ENCODE results near the gene NSD1.
"Not testable (repeated sequence)": the region's sequence is repeated elsewhere in the genome, so short reads cannot be mapped to it uniquely, and the experiment has no call there.

NSD1 gene

GRCh38 chr5:177291735-177292134 is 158.2 kb downstream of the NSD1 start:
- DNase-seq (ENCODE audit: low spot score), result no peak

GRCh38 chr5:177293819-177294581 is 160.4 kb downstream of the NSD1 start:
- DNase-seq (ENCODE audit: low spot score), result no peak

GRCh38 chr5:177294632-177295031 is 161.1 kb downstream of the NSD1 start:
- DNase-seq (ENCODE audit: low spot score), result no peak

GRCh38 chr5:177295924-177296323 is 162.4 kb downstream of the NSD1 start:
- no peak for DNase-seq (ENCODE audit: low spot score)

- no peak for DNase-seq (ENCODE audit: low spot score)
Observed at GRCh38 chr5:177296581-177296980, 163.0 kb downstream of the NSD1 start.

- no peak for DNase-seq (ENCODE audit: low spot score)
Observed at GRCh38 chr5:177297922-177298321, 164.3 kb downstream of the NSD1 start.

- no peak for DNase-seq (ENCODE audit: low spot score)
Observed at GRCh38 chr5:177299697-177300096, 166.1 kb downstream of the NSD1 start.

- peak; percentile 86 for DNase-seq (ENCODE audit: low spot score)
Observed at GRCh38 chr5:177300236-177300880, 166.8 kb downstream of the NSD1 start.

GRCh38 chr5:177300951-177301350 is 167.4 kb downstream of the NSD1 start:
- no peak for DNase-seq (ENCODE audit: low spot score)

- DNase-seq (ENCODE audit: low spot score), result no peak
Observed at GRCh38 chr5:177301503-177302165, 168.1 kb downstream of the NSD1 start.

- peak; percentile 47 for DNase-seq (ENCODE audit: low spot score)
Observed at GRCh38 chr5:177302354-177303110, 169.0 kb downstream of the NSD1 start.

GRCh38 chr5:177303121-177303924 is 169.8 kb downstream of the NSD1 start, which contains the start of the genes PRELID1 and RAB24:
TSS of gene PRELID1 (plus strand) at chr5:177303799. CDS start at chr5:177303986, 187 bp downstream.
TSS of gene RAB24 (minus strand) at chr5:177303719. CDS start at chr5:177303288, 431 bp downstream.
- DNase-seq (ENCODE audit: low spot score), result peak; percentile 88

GRCh38 chr5:177303925-177304391 is 170.4 kb downstream of the NSD1 start:
- peak; percentile 40 for DNase-seq (ENCODE audit: low spot score)

GRCh38 chr5:177304392-177305119 is 171.0 kb downstream of the NSD1 start:
- DNase-seq (ENCODE audit: low spot score), result peak; percentile 47

GRCh38 chr5:177306103-177306640 is 172.6 kb downstream of the NSD1 start:
- DNase-seq (ENCODE audit: low spot score), result not testable (repeated sequence)

- no peak for DNase-seq (ENCODE audit: low spot score)
Observed at GRCh38 chr5:177306674-177307543, 173.3 kb downstream of the NSD1 start.

- no peak for DNase-seq (ENCODE audit: low spot score)
Observed at GRCh38 chr5:177307544-177308363, 174.2 kb downstream of the NSD1 start.

GRCh38 chr5:177308740-177309139 is 175.2 kb downstream of the NSD1 start:
- DNase-seq (ENCODE audit: low spot score), result peak; percentile 31

All from NAMALWA (cell line).